Prostate gland (tissue), 2 donors: ENCODE results near the gene MAP4K5.

ENCODE experiments used
- POLR2AphosphoS5 ChIP-seq: sonication (generic); formaldehyde crosslinking; IDR thresholded peaks from one replicate; pipeline ENCODE4 v1.6.1; 2017; ENCODE audit warnings: antibody characterized with exemption
- TF ChIP-seq, protein P1 (sequence below), 4 experiments: fragments of 200-600 bp in 2 of 4; fragments of 450-650 bp in 2 of 4; sonication (generic) in 2 of 4; IDR thresholded peaks; 1 replicate in 3 of 4; 2 replicates in 1 of 4; pipeline ENCODE4 v1.5.1; 2016 to 2019; ENCODE audit warnings: antibody characterized with exemption in 4 of 4, mild to moderate bottlenecking in 2 of 4, moderate library complexity in 2 of 4

DNA sequence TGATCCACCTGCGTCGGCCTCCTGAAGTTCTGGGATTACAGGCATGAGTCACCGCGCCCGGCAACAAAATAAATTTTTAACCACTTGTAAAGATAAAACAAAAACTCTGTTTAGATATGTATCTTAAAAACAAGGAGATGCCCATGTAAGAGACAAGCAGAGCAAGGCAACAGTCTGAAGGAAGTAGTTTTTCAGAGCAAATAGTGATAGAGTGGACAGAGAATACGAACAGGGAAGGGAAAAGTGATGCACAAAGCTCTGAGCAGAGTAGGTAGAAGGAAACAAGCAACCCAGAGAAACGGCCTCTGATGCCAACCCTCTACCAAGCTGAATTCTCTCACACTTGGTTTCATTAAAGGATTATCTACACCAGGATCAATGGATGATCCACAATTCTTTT lies 110.9 kb downstream of the MAP4K5 start:
- TF ChIP-seq, protein P1, sequence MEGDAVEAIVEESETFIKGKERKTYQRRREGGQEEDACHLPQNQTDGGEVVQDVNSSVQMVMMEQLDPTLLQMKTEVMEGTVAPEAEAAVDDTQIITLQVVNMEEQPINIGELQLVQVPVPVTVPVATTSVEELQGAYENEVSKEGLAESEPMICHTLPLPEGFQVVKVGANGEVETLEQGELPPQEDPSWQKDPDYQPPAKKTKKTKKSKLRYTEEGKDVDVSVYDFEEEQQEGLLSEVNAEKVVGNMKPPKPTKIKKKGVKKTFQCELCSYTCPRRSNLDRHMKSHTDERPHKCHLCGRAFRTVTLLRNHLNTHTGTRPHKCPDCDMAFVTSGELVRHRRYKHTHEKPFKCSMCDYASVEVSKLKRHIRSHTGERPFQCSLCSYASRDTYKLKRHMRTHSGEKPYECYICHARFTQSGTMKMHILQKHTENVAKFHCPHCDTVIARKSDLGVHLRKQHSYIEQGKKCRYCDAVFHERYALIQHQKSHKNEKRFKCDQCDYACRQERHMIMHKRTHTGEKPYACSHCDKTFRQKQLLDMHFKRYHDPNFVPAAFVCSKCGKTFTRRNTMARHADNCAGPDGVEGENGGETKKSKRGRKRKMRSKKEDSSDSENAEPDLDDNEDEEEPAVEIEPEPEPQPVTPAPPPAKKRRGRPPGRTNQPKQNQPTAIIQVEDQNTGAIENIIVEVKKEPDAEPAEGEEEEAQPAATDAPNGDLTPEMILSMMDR (IDR thresholded peaks at IDR 0.05): no peak
- no peak for TF ChIP-seq POLR2AphosphoS5
